Rectal smooth muscle tissue (tissue), 1 donor: ENCODE measurements around the gene GGN.
"Not testable (repeated sequence)": the region's sequence is repeated elsewhere in the genome, so short reads cannot be mapped to it uniquely, and the experiment has no call there.

Experiments
- H3K27ac ChIP-seq: one replicate; pipeline ENCODE4 v1.7.0; 2013; ENCODE audit warnings: low read depth, low read length, inconsistent platforms
- H3K27me3 ChIP-seq: one replicate; pipeline ENCODE4 v1.7.0; 2013; ENCODE audit warnings: low read length; ENCODE audit not compliant: control insufficient read depth, insufficient read depth
- H3K36me3 ChIP-seq: one replicate; pipeline ENCODE4 v1.7.0; 2013; ENCODE audit warnings: low read length; ENCODE audit not compliant: control insufficient read depth, insufficient read depth
- H3K4me1 ChIP-seq: one replicate; pipeline ENCODE4 v1.7.0; 2013; ENCODE audit warnings: low read length; ENCODE audit not compliant: control insufficient read depth, insufficient read depth
- H3K4me3 ChIP-seq: one replicate; pipeline ENCODE4 v1.7.0; 2013; ENCODE audit warnings: low read length
- H3K9ac ChIP-seq: one replicate; pipeline ENCODE4 v1.7.0; 2013; ENCODE audit warnings: low read length

The GGN gene

GRCh38 chr19:38362946-38363688 lies 24.7 kb downstream of the GGN start:
- Histone ChIP-seq H3K4me3 (peak overlapping the region; percentile 71), H3K27me3 (peaks cover 12% of the 10 kb centered on the region)
- not testable (repeated sequence) for H3K27ac ChIP-seq, H3K9ac ChIP-seq, H3K4me1 ChIP-seq, H3K36me3 ChIP-seq

- Histone ChIP-seq H3K36me3 (no peaks in the 10 kb centered on the region), H3K27ac (no peak overlapping the region), H3K27me3 (peaks cover 9% of the 10 kb centered on the region)
These were observed 25.5 kb downstream of the GGN start for GRCh38 chr19:38362076-38362945.

GRCh38 chr19:38361633-38362075 lies 26.2 kb downstream of the GGN start:
- no peaks in the 10 kb centered on the region for H3K4me1 ChIP-seq
- H3K27ac ChIP-seq, result no peak overlapping the region
- no peak overlapping the region for H3K9ac ChIP-seq
- H3K27me3 ChIP-seq, result peaks cover 10% of the 10 kb centered on the region
- peak overlapping the region; percentile 71 for H3K4me3 ChIP-seq
- H3K36me3 ChIP-seq, result no peaks in the 10 kb centered on the region

More at GRCh38 chr19:38362076-38362945, 25.5 kb downstream of the GGN start:
- H3K9ac ChIP-seq, result no peak overlapping the region
- no peaks in the 10 kb centered on the region for H3K4me1 ChIP-seq
- H3K4me3 ChIP-seq, result peak overlapping the region; percentile 71

- Histone ChIP-seq H3K9ac (no peak overlapping the region), H3K27me3 (peaks cover 15% of the 10 kb centered on the region), H3K4me1 (no peaks in the 10 kb centered on the region), H3K4me3 (peak overlapping the region; percentile 71), H3K36me3 (no peaks in the 10 kb centered on the region), H3K27ac (no peak overlapping the region)
These were observed 26.8 kb downstream of the GGN start for GRCh38 chr19:38360839-38361631.

GRCh38 chr19:38360351-38360750 lies 27.5 kb downstream of the GGN start:
- Histone ChIP-seq H3K27ac (no peak overlapping the region), H3K27me3 (peaks cover 15% of the 10 kb centered on the region), H3K4me3 (no peak overlapping the region), H3K9ac (no peak overlapping the region), H3K36me3 (no peaks in the 10 kb centered on the region), H3K4me1 (no peaks in the 10 kb centered on the region)

- Histone ChIP-seq H3K4me3 (no peak overlapping the region), H3K36me3 (no peaks in the 10 kb centered on the region), H3K27ac (no peak overlapping the region), H3K27me3 (peaks cover 17% of the 10 kb centered on the region), H3K4me1 (no peaks in the 10 kb centered on the region), H3K9ac (no peak overlapping the region)
These were observed 28.4 kb downstream of the GGN start for GRCh38 chr19:38359242-38360021.

- H3K27me3 ChIP-seq, result peaks cover 17% of the 10 kb centered on the region
These were observed 29.8 kb downstream of the GGN start for GRCh38 chr19:38358071-38358470.

GRCh38 chr19:38355728-38356725 lies 31.8 kb downstream of the GGN start:
- Histone ChIP-seq H3K9ac (no peak overlapping the region), H3K36me3 (no peaks in the 10 kb centered on the region), H3K4me3 (no peak overlapping the region), H3K4me1 (no peaks in the 10 kb centered on the region), H3K27ac (no peak overlapping the region), H3K27me3 (peaks cover 16% of the 10 kb centered on the region)

More at GRCh38 chr19:38358071-38358470, 29.8 kb downstream of the GGN start:
- H3K9ac ChIP-seq, result no peak overlapping the region
- no peak overlapping the region for H3K4me3 ChIP-seq
- no peaks in the 10 kb centered on the region for H3K36me3 ChIP-seq
- no peak overlapping the region for H3K27ac ChIP-seq
- no peaks in the 10 kb centered on the region for H3K4me1 ChIP-seq

- Histone ChIP-seq H3K4me3 (no peak overlapping the region), H3K9ac (no peak overlapping the region), H3K27ac (no peak overlapping the region), H3K27me3 (peaks cover 9% of the 10 kb centered on the region), H3K36me3 (no peaks in the 10 kb centered on the region), H3K4me1 (no peaks in the 10 kb centered on the region)
These were observed 35.2 kb downstream of the GGN start for GRCh38 chr19:38352611-38353010.

GRCh38 chr19:38351865-38352395 lies 35.9 kb downstream of the GGN start:
- H3K36me3 ChIP-seq, result no peaks in the 10 kb centered on the region
- no peaks in the 10 kb centered on the region for H3K4me1 ChIP-seq
- H3K9ac ChIP-seq, result no peak overlapping the region
- no peak overlapping the region for H3K27ac ChIP-seq
- H3K4me3 ChIP-seq, result no peak overlapping the region
- H3K27me3 ChIP-seq, result peaks cover 9% of the 10 kb centered on the region
